DND-41 (cell line): ENCODE measurements around the gene GPR31.

Experiments
- ATAC-seq: fragments of 200-7000 bp; cut with Tn5 transposase; 3 replicates; pipeline ENCODE4 v1.9.1; 2021; ENCODE audit warnings: low read depth; ENCODE audit not compliant: insufficient read depth
- DNase-seq: peaks from one replicate; pipeline ENCODE4 v3.0.0-alpha.2; 2020
- H2AFZ ChIP-seq: 2 replicates; pipeline ENCODE4 v1.6.0; 2012; ENCODE audit warnings: low read depth, low read length
- H3K27ac ChIP-seq: 2 replicates; pipeline ENCODE4 v1.5.1; 2012; ENCODE audit warnings: low read length, inconsistent platforms
- H3K27me3 ChIP-seq: fragments of 200-600 bp; sonication (generic); 2 replicates; pipeline ENCODE4 v1.6.0; 2012; ENCODE audit warnings: low read length, mild to moderate bottlenecking, inconsistent platforms; ENCODE audit not compliant: insufficient read depth, poor library complexity
- H3K36me3 ChIP-seq: 2 replicates; pipeline ENCODE4 v1.5.1; 2012; ENCODE audit warnings: low read length, inconsistent platforms; ENCODE audit not compliant: insufficient read depth
- H3K4me1 ChIP-seq: 2 replicates; pipeline ENCODE4 v1.5.1; 2012; ENCODE audit warnings: mild to moderate bottlenecking, low read length; ENCODE audit not compliant: insufficient read depth
- H3K4me2 ChIP-seq: 2 replicates; pipeline ENCODE4 v1.6.0; 2012; ENCODE audit warnings: mild to moderate bottlenecking, moderate library complexity, low read length, inconsistent platforms; ENCODE audit not compliant: insufficient read depth
- H3K4me3 ChIP-seq, 2 experiments: fragments of 200-600 bp in 1 of 2; shearing (Covaris generic) in 1 of 2; 2 replicates each; pipeline ENCODE4 v1.5.1; 2012 to 2016; ENCODE audit warnings: inconsistent platforms in 2 of 2, low read length in 2 of 2, mild to moderate bottlenecking in 2 of 2, low read depth in 1 of 2, moderate library complexity in 1 of 2
- H3K79me2 ChIP-seq: 2 replicates; pipeline ENCODE4 v1.6.0; 2012; ENCODE audit warnings: low read length, inconsistent platforms; ENCODE audit not compliant: insufficient read depth
- H3K9ac ChIP-seq: 2 replicates; pipeline ENCODE4 v1.6.0; 2012; ENCODE audit warnings: low read depth, mild to moderate bottlenecking, inconsistent platforms, low read length, moderate library complexity
- H3K9me3 ChIP-seq: 2 replicates; pipeline ENCODE4 v1.5.1; 2012; ENCODE audit warnings: low read length, moderate library complexity, mild to moderate bottlenecking, inconsistent platforms; ENCODE audit not compliant: insufficient read depth, severe bottlenecking
- H4K20me1 ChIP-seq: 2 replicates; pipeline ENCODE4 v1.6.0; 2012; ENCODE audit warnings: low read length; ENCODE audit not compliant: insufficient read depth
- EZH2 ChIP-seq: IDR thresholded peaks from 3 replicates; pipeline ENCODE4 v1.6.1; 2012; ENCODE audit warnings: borderline replicate concordance, low read depth, mild to moderate bottlenecking, moderate library complexity, low read length, inconsistent platforms; ENCODE audit not compliant: severe bottlenecking
- TF ChIP-seq, protein P1 (sequence below): IDR thresholded peaks from 2 replicates; pipeline ENCODE4 v1.5.1; 2012; ENCODE audit warnings: borderline replicate concordance, low read length, moderate library complexity, mild to moderate bottlenecking; ENCODE audit not compliant: poor library complexity, severe bottlenecking; ENCODE audit errors: extremely low read depth

GPR31 gene

DNA sequence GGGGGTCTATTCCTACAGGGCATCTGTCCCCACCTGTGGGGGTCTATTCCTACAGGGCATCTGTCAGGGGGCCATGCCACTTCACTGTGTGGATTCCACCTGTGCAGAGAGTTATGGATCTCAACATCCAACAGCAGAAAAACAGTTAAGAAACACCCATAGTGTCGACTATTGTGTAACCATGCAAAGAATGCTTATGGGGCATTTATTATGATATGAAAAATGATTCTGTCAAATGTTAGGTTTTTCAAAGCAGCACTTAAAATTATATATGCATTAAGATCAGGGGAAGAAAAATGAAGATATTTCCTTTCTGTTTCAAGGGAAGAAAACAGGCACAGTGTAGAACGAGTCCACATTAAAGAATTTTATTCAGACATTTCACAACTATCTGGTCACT is 2.9 kb downstream of the GPR31 start:
- Histone ChIP-seq H3K27me3 (peaks cover 8% of the 10 kb centered on the region), H3K36me3 (no peaks in the 10 kb centered on the region), H3K4me1 (no peaks in the 10 kb centered on the region), H2AFZ (no peak overlapping the region), H3K27ac (no peak overlapping the region), H3K79me2 (no peaks in the 10 kb centered on the region), H3K9me3 (no peaks in the 10 kb centered on the region), H3K4me2 (no peak overlapping the region), H4K20me1 (no peaks in the 10 kb centered on the region; the same call in 1 of the 2 replicates), H3K4me3 (no peak overlapping the region), H3K9ac (no peak overlapping the region)
- ATAC-seq (no peak), DNase-seq (no peak)
- no peak for TF ChIP-seq EZH2
- TF ChIP-seq, protein P1, sequence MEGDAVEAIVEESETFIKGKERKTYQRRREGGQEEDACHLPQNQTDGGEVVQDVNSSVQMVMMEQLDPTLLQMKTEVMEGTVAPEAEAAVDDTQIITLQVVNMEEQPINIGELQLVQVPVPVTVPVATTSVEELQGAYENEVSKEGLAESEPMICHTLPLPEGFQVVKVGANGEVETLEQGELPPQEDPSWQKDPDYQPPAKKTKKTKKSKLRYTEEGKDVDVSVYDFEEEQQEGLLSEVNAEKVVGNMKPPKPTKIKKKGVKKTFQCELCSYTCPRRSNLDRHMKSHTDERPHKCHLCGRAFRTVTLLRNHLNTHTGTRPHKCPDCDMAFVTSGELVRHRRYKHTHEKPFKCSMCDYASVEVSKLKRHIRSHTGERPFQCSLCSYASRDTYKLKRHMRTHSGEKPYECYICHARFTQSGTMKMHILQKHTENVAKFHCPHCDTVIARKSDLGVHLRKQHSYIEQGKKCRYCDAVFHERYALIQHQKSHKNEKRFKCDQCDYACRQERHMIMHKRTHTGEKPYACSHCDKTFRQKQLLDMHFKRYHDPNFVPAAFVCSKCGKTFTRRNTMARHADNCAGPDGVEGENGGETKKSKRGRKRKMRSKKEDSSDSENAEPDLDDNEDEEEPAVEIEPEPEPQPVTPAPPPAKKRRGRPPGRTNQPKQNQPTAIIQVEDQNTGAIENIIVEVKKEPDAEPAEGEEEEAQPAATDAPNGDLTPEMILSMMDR, result no peak

GRCh38 chr6:167154291-167154690 is 3.5 kb downstream of the GPR31 start:
- H2AFZ ChIP-seq, result no peak overlapping the region
- no peak overlapping the region for H3K4me3 ChIP-seq
- H3K36me3 ChIP-seq, result no peaks in the 10 kb centered on the region
- H3K9me3 ChIP-seq, result no peaks in the 10 kb centered on the region
- H4K20me1 ChIP-seq, result no peaks in the 10 kb centered on the region; the same call in 1 of the 2 replicates
- no peaks in the 10 kb centered on the region for H3K79me2 ChIP-seq
- no peak for ATAC-seq
- no peak overlapping the region for H3K9ac ChIP-seq
- H3K27me3 ChIP-seq, result peaks cover 8% of the 10 kb centered on the region
- no peaks in the 10 kb centered on the region for H3K4me1 ChIP-seq
- DNase-seq, result no peak
- no peak for TF ChIP-seq EZH2
- TF ChIP-seq, protein P1, result no peak
- H3K4me2 ChIP-seq, result no peak overlapping the region
- H3K27ac ChIP-seq, result no peak overlapping the region

DNA sequence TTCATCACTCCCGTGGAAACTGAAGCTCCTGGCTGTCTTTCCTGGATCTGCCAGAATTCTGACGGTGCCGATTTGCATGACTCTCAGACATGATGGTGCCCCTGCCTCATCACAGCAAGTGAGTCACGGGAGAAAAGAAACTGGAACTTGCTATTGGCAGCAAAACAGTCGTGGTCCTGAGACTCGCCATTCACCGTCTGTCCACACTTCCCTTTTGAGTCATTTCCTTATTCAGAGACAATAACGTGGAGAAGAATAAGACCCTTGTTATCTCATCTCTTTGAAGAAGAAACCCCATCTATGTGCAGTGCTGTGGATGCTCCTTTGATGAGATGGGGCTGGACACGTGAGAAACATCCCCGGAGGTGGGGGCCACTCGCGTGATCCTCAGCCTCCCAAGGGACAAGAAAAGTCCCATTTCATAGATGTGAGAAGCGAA is 4.2 kb downstream of the GPR31 start:
- ATAC-seq, result no peak
- Histone ChIP-seq H3K9me3 (no peaks in the 10 kb centered on the region), H4K20me1 (no peaks in the 10 kb centered on the region; the same call in 1 of the 2 replicates), H3K27ac (no peak overlapping the region), H2AFZ (no peak overlapping the region), H3K4me1 (no peaks in the 10 kb centered on the region), H3K36me3 (no peaks in the 10 kb centered on the region), H3K9ac (no peak overlapping the region), H3K27me3 (peaks cover 8% of the 10 kb centered on the region), H3K79me2 (no peaks in the 10 kb centered on the region), H3K4me2 (no peak overlapping the region), H3K4me3 (no peak overlapping the region)
- DNase-seq, result no peak
- TF ChIP-seq, protein P1, result no peak
- TF ChIP-seq EZH2, result no peak

- Histone ChIP-seq H3K79me2 (no peaks in the 10 kb centered on the region), H3K4me2 (no peak overlapping the region), H3K27ac (no peak overlapping the region), H3K27me3 (peaks cover 8% of the 10 kb centered on the region), H4K20me1 (no peaks in the 10 kb centered on the region; the same call in 1 of the 2 replicates), H3K36me3 (no peaks in the 10 kb centered on the region), H3K9ac (no peak overlapping the region), H2AFZ (no peak overlapping the region), H3K4me1 (no peaks in the 10 kb centered on the region), H3K9me3 (no peaks in the 10 kb centered on the region), H3K4me3 (no peak overlapping the region)
- no peak for DNase-seq
- TF ChIP-seq EZH2, result no peak
- TF ChIP-seq, protein P1, result no peak
- ATAC-seq, result no peak
Measured at GRCh38 chr6:167152862-167153261, 4.9 kb downstream of the GPR31 start.
